ENCODE measurements around the gene ACAA2.
"Not testable (repeated sequence)": the region's sequence is repeated elsewhere in the genome, so short reads cannot be mapped to it uniquely, and the experiment has no call there.

ACAA2 gene

DNA sequence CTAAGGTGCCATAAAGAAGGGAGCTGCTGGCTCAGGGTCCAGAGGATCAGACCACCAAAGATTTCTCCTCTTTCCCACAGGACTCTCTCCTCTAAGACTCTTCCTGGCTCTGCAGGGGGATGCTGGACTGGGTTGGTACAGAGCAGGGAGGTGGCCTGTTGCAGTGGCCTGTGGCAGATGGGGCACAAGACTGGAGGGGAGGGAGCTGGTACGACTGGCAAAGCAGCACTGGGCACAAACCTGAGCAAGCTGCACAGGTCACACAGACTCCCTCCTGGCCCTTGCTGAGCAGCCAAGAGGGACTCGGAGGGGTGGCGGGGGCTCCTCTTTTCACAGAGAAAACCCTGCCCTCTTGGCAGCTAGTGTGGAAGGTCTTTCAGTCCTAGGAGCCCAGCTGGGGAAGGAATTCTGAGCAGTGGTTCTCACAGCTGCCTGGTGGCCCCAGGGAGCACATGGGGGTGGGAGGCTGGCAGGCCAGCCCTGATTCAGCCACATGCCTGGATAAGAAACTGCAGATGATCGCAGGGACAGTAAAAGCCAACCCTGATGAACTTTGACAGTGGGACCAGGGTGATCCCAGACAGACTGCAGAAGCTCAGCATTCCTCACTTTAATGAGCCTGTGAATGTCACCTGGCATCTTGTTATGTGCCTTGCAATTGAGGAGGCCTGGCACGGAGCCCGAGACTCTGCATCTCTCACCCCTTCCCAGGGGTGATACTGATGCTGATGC, 32.5 kb upstream of the ACAA2 start:
- DNase-seq (ENCODE audit: low spot score), result no peak

DNA sequence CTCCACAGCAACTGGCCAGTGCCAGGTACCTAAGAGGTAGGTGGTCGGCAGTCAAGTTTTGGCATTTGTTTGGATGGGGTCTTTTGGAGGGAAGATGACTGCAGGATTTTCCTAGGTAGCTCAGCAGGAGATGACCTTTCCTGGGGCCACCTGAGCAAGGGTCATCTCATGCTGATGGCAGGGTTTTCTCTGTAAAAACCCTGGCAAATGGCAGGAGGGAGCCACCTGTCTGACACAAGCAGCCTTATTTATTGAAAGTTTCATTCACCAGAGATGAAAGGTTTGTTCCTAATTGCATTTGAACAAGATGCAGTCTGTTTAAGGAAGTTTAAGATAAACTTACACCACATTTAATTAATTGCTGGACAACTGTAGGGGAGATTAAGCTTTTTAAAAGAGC, 31.6 kb upstream of the ACAA2 start:
- no peak for DNase-seq (ENCODE audit: low spot score)

DNA sequence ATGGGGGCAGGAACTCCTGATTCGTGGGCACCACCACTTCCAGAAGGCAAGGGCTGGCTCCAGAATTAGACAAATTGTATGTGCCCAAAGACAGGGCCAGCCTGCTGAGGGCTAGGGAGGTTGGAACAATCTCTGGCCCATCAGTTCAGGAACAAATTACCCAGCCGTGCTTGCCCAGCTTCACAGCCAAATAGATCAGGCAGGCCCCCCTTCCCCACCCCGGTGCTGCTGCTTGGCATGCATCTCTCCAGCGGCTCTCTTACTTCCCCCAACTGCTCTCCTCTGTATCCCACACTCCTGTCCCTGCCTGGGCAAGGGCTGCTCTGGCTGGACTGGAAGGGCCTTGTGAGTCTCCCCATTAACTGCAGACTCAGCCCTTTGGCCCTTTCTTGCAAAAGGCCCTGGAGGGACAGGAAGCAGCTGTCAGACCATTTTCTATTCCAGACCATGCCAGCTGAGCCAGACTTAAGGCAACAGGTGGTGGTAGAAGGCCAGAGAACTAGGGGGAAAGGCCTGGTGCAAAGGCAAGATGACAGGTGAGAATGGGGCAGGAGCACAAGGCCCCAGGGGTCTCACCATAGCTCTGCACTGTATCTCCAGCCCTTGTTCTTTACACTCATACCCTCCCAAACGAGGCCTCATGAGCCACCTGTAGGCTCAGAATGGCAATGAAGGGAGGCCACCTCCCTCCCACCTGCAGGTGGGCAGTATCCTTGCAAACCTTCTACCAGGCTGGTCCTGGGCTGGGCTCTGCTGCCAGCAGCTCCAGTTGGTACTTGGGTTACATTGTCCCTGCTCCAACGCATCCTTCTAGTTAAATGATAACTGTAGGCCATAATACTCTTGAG, 30.7 kb upstream of the ACAA2 start:
- no peak for DNase-seq (ENCODE audit: low spot score)

DNA sequence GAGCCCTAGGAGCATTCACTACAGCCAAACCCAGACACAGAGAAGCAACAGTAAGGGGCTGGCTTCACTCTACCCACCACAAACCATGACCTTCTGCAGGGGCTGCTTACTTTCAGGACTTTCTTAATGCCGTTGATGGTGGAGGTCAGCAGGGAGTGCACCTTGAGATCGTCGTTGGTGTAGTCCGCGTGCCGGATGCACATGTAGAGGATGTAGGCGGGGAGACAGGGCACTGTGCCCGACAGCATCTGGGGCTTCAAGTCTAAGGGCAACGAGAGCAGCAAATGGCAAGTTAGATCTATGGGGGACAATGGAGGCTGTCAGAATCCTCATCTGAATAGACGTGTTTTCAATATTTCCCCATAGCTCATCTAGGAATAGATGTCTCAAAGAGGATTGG, 29.8 kb upstream of the ACAA2 start:
- DNase-seq (ENCODE audit: low spot score), result no peak

DNA sequence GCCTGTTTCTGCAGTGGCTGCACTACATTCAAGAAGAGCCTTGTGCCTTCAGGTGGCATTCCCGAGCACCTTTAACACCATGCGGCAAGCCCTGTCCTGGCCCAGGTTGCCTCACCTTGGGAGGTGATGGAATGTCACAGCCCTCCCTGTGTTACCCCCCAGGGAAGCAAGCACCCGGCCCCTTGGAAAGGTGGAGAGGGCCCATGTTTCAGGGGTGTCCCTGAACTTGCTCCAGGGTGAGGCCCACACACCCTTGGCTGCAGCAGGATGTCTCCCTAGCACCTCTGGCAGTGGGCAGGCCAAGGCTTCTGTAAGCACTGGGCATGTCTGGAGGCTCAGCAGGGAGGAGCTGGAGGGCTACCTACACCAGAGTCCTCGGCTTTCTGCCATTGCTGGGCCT, 29.3 kb upstream of the ACAA2 start:
- DNase-seq (ENCODE audit: low spot score), result no peak

DNA sequence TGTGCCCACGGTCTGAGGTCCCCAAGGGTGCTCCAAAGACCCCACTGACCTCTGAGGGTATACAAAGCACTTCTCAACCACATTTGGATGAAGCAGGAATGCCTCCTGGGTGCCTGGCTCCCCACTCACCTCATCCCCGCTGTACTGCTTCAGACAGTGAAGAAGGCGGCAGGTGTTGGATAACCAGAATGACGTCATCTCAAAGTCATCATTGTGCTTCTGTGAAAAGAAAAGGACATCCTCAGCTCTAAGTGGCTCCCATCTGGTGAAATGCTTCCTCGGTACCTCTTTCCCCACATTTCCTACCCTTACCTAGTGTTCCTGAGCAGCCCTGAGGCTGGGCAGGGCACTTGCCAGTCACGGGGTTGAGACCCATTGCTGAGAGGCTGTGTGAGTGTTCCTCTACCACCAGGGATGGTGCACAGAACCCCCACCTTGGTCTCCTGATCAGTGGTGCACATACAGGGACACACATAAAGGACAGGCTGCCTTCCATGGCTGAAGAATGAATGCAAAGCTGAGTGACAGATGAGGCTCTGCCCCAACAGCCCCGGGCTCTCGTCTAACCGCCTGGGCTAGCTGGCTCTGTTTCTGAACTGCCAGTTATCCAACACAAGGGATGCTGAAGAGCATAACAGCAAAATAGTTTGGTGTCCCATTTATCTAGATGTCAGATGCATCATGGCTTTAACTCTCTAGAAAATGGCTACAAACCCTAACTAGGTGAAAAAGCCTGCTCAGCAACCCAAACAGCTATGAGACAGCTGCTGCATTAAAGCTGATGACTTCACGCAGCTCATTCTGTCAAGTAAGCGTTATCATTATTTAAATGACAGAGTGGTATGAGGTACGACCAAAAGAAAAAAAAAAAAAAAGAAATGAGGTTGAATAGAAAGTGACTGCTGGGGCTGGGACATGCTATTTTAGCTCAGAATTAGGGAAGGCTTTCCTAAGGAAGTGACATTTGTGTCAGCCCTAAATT, 28.2 kb upstream of the ACAA2 start:
- DNase-seq (ENCODE audit: low spot score), result no peak

DNA sequence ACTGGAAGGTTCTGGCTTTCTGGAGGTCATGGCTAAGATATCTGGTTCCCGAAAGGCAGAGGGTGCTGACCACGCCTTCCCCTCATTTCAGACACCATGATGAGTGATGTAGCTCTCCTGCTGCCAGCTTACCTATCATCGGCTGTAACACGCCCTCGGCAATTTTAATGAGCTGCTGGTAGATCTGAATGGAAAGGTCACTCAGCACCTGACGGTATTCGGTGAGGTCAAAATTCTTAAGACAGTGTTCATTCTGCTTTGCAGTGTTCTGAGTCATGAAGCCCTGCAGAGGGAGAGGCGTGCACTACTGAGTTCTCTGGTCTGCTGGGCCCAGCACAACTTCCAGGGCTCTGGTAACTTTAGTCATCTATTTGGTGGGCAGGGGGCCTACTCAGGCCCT, 25.7 kb upstream of the ACAA2 start:
- DNase-seq (ENCODE audit: low spot score), result peak; percentile 40

DNA sequence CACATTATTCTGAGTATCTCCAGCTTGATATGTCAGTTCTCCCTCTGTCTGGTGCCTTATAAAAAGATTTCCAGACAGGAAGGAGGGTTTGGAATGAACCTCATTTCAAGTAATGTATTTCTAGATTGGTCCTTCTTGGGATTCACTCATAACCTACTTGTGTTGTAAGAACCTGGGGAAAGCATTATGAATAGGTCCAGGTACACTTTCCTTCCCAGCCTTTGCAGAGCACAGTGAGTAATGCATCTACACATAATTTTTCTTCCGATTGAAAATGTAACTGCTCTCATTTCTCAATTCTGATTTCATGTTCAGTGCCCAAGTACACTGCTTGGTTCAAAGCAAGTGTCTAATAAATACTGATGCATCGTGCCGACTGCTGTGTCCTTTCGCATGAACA, 25.0 kb upstream of the ACAA2 start:
- DNase-seq (ENCODE audit: low spot score), result no peak

DNA sequence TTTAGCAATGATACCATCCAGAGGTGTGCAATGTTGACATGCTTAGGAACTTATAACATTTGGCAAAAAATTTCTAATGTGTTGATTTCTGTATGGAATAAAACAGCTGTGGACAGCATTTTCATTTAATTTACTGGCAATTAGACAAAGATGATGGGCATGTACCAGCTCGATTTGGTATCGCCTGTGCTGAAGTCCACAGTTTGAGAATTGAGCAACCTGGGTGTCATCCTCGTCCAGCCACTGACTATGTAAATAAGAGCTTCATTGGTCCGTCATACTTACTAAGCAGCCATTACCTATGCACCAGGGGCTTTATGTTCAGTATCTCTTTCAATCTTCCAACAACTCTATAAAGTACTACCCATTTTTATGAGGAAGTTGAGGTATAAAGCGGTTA, 24.6 kb upstream of the ACAA2 start:
- DNase-seq (ENCODE audit: low spot score), result no peak

DNA sequence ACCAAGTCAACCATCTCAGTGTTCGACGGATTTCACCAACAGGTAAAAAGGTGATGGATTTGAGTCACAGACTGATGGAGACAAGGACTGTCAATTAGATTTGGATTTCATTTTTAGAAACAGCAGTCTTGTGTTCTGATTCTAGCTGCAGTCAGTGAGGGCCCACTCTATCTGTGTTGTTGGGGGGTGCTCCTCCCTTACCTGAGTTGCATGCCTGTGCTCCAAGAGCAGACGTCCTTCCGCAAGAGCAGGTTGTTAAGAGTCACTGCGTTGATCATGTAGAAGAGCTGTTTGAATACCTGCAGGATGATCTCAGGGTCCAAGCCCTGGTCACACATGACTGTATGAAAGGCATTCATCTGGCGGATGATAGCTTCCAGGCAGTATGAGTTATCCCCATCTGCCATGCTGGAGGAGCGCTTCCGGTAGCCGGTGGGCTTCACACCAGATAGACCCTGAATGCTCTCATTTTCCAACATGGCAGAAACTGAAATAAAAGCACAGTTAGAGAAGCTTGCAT, 24.0 kb upstream of the ACAA2 start:
- not testable (repeated sequence) for DNase-seq (ENCODE audit: low spot score)

DNA sequence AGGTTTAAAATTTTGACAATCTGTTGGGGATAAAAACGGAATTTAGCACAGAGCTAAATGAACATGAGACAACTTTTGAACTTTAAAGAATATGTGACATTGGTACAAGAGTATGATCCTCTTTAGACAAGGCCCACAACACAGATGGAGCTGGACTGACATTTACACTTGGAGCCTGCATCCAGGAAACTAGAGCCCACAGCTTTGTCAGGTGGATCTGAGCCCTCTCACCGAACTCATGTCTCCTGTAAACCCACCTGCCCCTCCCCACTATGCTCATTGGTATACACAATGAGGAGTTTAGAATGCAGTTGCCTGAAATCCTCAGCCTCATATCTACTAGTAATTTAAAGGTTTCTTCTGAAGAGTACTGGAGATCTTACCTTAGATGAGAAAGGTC, 22.1 kb upstream of the ACAA2 start:
- no peak for DNase-seq (ENCODE audit: low spot score)

DNA sequence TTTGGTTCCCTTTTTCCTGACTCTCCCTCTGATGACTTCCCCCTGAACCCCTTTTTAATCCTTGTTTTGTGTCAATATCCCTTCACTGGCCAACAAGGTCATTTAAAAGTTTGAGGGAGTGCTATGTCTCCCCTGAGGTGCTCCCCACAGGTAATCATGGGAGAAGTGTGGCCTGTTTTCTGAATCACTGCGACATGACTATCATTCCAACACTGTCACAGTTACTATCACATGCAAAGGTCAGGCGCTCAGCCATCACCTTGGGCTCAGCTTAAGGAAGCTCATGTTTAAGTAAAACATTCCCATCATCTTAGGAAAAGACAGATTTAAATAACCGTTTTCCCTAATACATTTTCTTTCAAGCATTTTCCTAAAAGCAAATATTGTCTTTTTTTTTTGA, 20.9 kb upstream of the ACAA2 start:
- no peak for DNase-seq (ENCODE audit: low spot score)

DNA sequence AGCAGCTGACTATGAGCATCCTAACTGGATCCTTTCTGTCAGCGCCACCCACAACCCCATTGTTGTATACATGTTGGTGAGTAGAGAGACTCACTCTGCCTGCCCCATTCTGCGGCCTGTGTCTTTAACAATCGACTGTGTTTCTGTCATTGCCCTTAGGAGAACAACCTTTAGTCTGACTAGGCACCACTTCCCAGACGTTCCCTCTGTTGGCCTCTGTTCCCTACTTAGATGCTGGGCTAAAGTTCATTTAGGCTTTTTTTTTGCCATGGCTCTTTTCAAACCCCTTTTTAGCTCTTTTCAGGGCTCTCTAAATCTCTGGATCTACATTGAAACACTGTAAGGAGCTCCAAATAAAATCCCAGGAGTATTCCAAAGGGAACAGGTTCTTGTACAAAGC, 20.5 kb upstream of the ACAA2 start:
- no peak for DNase-seq (ENCODE audit: low spot score)

DNA sequence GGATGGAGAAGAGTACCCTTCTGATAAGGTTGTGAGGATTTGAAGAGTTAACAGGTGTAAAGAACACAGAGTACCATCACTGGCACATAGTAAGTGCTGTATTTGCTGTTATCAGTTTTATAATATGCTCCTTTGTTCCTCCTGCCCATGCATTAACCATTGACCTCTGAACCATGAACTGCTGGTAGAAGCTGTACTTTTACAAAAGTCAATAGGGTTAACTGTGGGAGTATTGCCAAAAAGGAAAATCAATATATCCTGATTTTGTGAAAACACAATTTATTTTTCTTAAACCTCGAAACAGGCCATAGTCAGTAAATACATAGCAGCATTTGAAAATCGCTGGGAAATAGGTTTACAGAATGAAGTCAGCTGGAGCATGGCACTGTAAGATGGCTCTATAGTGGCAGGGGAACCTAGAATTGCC, 18.9 kb upstream of the ACAA2 start:
- no peak for DNase-seq (ENCODE audit: low spot score)

DNA sequence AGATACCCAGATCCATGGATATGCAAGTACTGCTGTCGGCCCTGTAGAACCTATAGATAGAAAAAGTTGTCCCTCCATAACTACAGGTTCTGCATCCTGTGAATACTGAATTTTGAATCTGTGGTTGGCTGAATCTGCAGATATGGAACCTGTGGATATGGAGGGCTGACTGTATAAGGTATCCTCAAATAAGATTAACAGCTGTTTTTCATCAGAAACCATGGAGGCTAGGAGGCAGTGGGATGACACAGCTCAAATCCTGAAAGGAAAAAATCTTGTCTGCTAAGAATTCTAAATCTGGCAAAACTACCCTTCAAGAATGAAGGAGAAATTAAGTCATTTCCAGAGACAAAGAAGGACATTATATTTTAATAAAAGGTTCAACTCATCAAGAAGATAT, 14.7 kb upstream of the ACAA2 start:
- no peak for DNase-seq (ENCODE audit: low spot score)

DNA sequence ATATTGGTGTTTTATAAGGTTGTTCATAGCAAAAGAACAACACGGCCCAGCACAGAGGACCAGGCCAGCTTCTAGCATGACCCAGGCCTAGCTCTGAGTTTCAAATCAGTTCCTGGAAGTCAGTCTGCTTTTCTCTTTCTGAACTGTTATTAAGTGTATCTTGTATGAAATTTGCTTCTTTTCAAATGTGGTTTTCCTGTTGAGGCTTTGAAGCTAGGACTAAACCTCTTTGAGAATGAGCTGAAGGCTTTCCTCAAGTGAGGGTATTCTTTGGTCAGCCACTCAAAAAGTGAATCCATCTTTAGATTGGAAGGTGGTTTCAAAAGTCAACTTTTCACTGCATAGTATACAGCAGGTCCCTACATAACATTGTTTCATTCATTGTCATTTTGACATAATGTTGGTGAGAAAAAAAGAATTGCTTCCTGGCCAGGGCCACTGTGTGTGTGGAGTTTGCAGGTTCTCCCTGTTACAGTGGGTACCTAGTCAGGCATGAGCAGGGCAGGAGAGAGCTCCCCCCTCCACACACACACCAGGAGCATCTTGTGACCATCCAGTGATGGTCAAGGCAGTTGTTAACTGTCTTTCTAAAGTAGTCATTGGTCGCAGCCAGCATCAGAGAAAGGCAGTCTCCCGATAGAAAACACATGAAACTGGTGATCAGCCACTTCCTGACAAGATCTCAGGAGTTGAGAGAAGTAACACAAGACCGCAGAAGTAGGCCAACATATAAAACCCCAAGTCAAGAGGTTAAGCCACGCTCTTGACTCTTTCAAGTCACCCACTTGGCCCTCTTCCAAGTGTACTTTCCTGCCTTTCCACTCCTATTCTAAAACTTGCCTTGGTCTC, 6.7 kb upstream of the ACAA2 start:
- no peak for DNase-seq (ENCODE audit: low spot score)

DNA sequence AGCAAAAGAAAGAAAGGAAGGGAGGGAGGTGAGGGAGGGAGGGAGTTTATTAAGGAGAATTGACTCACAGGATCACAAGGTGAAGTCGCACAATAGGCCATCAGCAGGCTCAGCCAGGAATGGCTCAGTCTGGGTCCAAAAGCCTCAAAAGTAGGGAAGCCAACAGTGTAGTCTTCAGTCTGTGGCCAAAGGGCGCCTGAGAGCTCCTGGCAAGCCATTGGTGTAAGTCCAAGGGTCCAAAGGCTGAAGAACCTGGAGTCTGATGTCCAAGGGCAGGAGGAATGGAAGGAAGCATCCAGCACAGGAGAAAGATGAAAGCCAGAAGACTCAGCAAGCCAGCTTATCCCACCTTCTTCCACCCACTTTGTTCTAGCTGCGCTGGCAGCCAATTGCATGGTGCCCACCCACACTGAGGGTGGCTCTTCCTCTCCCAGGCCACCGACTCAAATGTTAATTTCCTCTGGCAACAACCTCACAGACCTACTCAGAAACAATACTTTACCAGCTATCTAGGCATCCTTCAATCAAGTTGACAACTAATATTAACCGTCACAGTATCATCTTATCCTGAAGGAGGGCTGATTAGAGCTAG, 5.8 kb upstream of the ACAA2 start:
- DNase-seq (ENCODE audit: low spot score), result no peak

DNA sequence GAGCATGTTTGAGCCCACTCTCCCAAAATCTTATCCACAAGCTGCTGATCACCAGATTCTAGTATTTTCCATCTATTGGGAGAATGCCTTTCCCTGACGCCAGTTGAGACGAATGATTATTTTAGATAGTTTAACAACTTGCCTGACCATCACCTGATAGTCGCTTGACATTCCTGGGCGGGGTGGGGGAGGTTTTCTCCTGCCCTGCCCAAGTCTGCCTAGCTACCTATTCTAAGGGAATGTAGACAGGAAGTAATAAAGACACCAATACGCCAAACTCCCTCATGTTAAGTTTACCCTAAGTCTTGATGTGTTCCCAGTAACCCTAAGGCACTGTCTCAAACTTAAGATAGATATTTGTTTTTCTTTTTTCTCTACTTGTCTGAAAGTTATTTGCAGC, 4.6 kb upstream of the ACAA2 start:
- no peak for DNase-seq (ENCODE audit: low spot score)

DNA sequence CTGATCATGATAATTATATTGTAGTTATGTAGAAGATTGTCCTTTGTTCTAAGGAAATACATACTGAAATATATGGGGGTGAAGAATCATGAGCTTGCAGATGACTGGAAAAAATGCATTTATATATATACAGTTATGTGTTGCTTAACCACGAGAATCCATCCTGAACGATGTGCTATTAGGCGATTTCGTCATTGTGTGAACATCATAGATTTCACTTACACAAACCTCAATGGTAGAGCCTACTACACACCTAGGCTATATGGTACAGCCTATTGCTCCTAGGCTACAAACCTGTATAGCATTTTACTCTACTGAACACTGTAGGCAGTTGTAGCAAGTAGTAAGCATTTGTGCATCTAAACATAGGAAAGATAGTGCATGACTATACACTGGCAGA, 2.6 kb upstream of the ACAA2 start:
- DNase-seq (ENCODE audit: low spot score), result no peak

DNA sequence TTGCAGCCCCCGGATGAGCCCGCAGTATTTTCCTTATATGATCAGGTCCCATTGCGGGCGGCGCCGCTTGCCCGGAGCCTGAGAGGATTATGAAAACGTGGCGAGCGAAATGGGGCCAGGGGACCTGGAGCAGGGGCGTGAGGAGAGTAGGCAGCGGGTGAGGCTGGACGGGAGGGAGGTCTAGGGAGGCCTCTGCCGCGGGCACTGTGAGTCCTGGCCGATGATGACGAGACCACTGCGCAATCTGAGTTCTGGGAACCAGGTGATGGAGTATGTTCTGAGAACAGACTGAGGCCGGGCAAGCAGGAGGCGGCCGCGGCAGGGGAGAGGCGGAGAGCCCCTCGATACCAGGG, 790 bp upstream of the ACAA2 start:
- peak; percentile 43 for DNase-seq (ENCODE audit: low spot score)

DNA sequence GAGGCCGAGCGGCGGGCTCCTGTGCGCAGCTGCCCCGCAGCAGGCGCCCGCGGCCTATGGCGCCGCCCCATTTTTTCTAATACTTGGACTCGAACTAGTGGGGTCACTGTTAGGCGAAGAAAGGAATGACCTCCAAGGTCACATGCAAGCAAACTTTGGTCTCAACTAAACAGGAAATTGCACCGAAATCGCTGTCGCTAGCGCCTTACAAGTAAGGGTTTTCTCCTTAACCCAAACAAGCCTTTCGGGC, 339 bp downstream of the ACAA2 start:
- DNase-seq (ENCODE audit: low spot score), result peak; percentile 59

Measured in AG20443 (cell line).